ENCODE results near the gene AARS2.
"Not testable (repeated sequence)": the region's sequence is repeated elsewhere in the genome, so short reads cannot be mapped to it uniquely, and the experiment has no call there.

The AARS2 gene

GRCh38 chr6:44312901-44313788 lies at the start of gene AARS2:
AARS2 (minus strand) TSS chr6:44313347; CDS start chr6:44313323, 24 bp downstream.
- peak; percentile 83 to 89 for DNase-seq (ENCODE audit: low read depth in 2 of 2)

GRCh38 chr6:44361947-44362346 lies 48.8 kb upstream of the AARS2 start:
- no peak for DNase-seq (ENCODE audit: low read depth in 2 of 2)

- no peak for DNase-seq (ENCODE audit: low read depth in 2 of 2)
These were observed 46.8 kb upstream of the AARS2 start for GRCh38 chr6:44359973-44360372.

- DNase-seq (ENCODE audit: low read depth in 2 of 2), result no peak
These were observed 43.3 kb upstream of the AARS2 start for GRCh38 chr6:44356487-44356886.

GRCh38 chr6:44355640-44356039 lies 42.5 kb upstream of the AARS2 start:
- no peak for DNase-seq (ENCODE audit: low read depth in 2 of 2)

GRCh38 chr6:44353336-44353735 lies 40.2 kb upstream of the AARS2 start:
- DNase-seq (ENCODE audit: low read depth in 2 of 2), result no peak

- DNase-seq (ENCODE audit: low read depth in 2 of 2), result no peak
These were observed 39.1 kb upstream of the AARS2 start for GRCh38 chr6:44352259-44352658.

- not testable (repeated sequence) for DNase-seq (ENCODE audit: low read depth in 2 of 2)
These were observed 37.5 kb upstream of the AARS2 start for GRCh38 chr6:44350650-44350994.

- no peak for DNase-seq (ENCODE audit: low read depth in 2 of 2)
These were observed 36.9 kb upstream of the AARS2 start for GRCh38 chr6:44349904-44350649.

- not testable (repeated sequence) for DNase-seq (ENCODE audit: low read depth in 2 of 2)
These were observed 33.7 kb upstream of the AARS2 start for GRCh38 chr6:44346818-44347217.

- DNase-seq (ENCODE audit: low read depth in 2 of 2), result no peak
These were observed 29.3 kb upstream of the AARS2 start, which contains the start of gene SPATS1 for GRCh38 chr6:44342489-44342888. SPATS1 (plus strand) TSS chr6:44342650; CDS start chr6:44343096, 446 bp downstream.

- no peak for DNase-seq (ENCODE audit: low read depth in 2 of 2)
These were observed 28.9 kb upstream of the AARS2 start for GRCh38 chr6:44342052-44342451.

- no peak for DNase-seq (ENCODE audit: low read depth in 2 of 2)
These were observed 28.1 kb upstream of the AARS2 start for GRCh38 chr6:44341095-44341890.

- DNase-seq (ENCODE audit: low read depth in 2 of 2), result no peak
These were observed 26.8 kb upstream of the AARS2 start for GRCh38 chr6:44339763-44340625.

- no peak for DNase-seq (ENCODE audit: low read depth in 2 of 2)
These were observed 26.2 kb upstream of the AARS2 start for GRCh38 chr6:44339301-44339700.

- DNase-seq (ENCODE audit: low read depth in 2 of 2), result peak; percentile 24 to 62
These were observed 25.3 kb upstream of the AARS2 start for GRCh38 chr6:44338228-44339122.

GRCh38 chr6:44335631-44336030 lies 22.5 kb upstream of the AARS2 start:
- no peak for DNase-seq (ENCODE audit: low read depth in 2 of 2)

- DNase-seq (ENCODE audit: low read depth in 2 of 2), result no peak
These were observed 20.8 kb upstream of the AARS2 start for GRCh38 chr6:44333942-44334341.

GRCh38 chr6:44333273-44333919 lies 20.2 kb upstream of the AARS2 start:
- no peak for DNase-seq (ENCODE audit: low read depth in 2 of 2)

- DNase-seq (ENCODE audit: low read depth in 2 of 2), result no peak
These were observed 19.4 kb upstream of the AARS2 start for GRCh38 chr6:44332585-44332984.

Measured in stimulated activated CD4-positive, alpha-beta T cell treated with anti-CD3 and anti-CD28 coated beads, Interleukin-15, amount 100 ng/mL, for 48 hours (primary cell).